COLO668 (cell line): ENCODE measurements around the gene NEU4.
A peak's percentile ranks its signal among the peaks of the same experiment; 100 is the strongest.
"Not testable (repeated sequence)": the region's sequence is repeated elsewhere in the genome, so short reads cannot be mapped to it uniquely, and the experiment has no call there.

ENCODE experiments used
- DNase-seq: peaks from one replicate; lab custom pipeline; 2025; ENCODE audit not compliant: unreplicated experiment; lab: John Stamatoyannopoulos, UW

Gene NEU4

GRCh38 chr2:241833756-241834526 lies 24.9 kb downstream of the NEU4 start:
- not testable (repeated sequence) for DNase-seq

- DNase-seq, result no peak
Measured at GRCh38 chr2:241834527-241835210, 25.7 kb downstream of the NEU4 start.

- DNase-seq, result no peak
Measured at GRCh38 chr2:241835611-241836010, 26.6 kb downstream of the NEU4 start.

- no peak for DNase-seq
Measured at GRCh38 chr2:241836292-241836691, 27.3 kb downstream of the NEU4 start.

GRCh38 chr2:241837197-241837965 lies 28.4 kb downstream of the NEU4 start:
- DNase-seq, result no peak

GRCh38 chr2:241841181-241842066 lies 32.4 kb downstream of the NEU4 start:
- DNase-seq, result no peak

- DNase-seq, result no peak
Measured at GRCh38 chr2:241842067-241842415, 33.0 kb downstream of the NEU4 start.

GRCh38 chr2:241842620-241843211 lies 33.7 kb downstream of the NEU4 start:
- no peak for DNase-seq

- DNase-seq, result no peak
Measured at GRCh38 chr2:241843321-241844065, 34.5 kb downstream of the NEU4 start.

- DNase-seq, result peak; percentile 77
Measured at GRCh38 chr2:241844066-241844728, 35.2 kb downstream of the NEU4 start.

- no peak for DNase-seq
Measured at GRCh38 chr2:241844831-241845578, 36.0 kb downstream of the NEU4 start.

GRCh38 chr2:241846406-241846805 lies 37.4 kb downstream of the NEU4 start:
- DNase-seq, result no peak

- DNase-seq, result no peak
Measured at GRCh38 chr2:241848761-241849615, 40.0 kb downstream of the NEU4 start.

GRCh38 chr2:241849616-241850543 lies 40.9 kb downstream of the NEU4 start:
- no peak for DNase-seq

- DNase-seq, result no peak
Measured at GRCh38 chr2:241850544-241851324, 41.7 kb downstream of the NEU4 start.
